T-helper 1 cell treated with Interleukin-12 subunit alpha and Interleukin-12 subunit beta and Interleukin-4 antibody, amounts not matched to agents 30 μg/mL and 1 μg/mL, for 36 hours (primary cell): ENCODE data around the gene BSND.

ENCODE experiments used
- H3K27ac Mint-ChIP-seq: one replicate; pipeline ENCODE4 v1.8.0; 2021; ENCODE audit warnings: mild to moderate bottlenecking, mixed read lengths
- H3K27me3 Mint-ChIP-seq: one replicate; pipeline ENCODE4 v1.8.0; 2021; ENCODE audit warnings: low read depth, mixed read lengths
- H3K36me3 Mint-ChIP-seq: one replicate; pipeline ENCODE4 v1.8.0; 2021; ENCODE audit warnings: low read depth, mixed read lengths
- H3K4me1 Mint-ChIP-seq: one replicate; pipeline ENCODE4 v1.8.0; 2021; ENCODE audit warnings: low read depth, mixed read lengths
- H3K4me3 Mint-ChIP-seq: one replicate; pipeline ENCODE4 v1.8.0; 2021; ENCODE audit warnings: mild to moderate bottlenecking, moderate library complexity, mixed read lengths
- H3K9me3 Mint-ChIP-seq: one replicate; pipeline ENCODE4 v1.8.0; 2021; ENCODE audit warnings: mixed read lengths

The BSND gene

DNA sequence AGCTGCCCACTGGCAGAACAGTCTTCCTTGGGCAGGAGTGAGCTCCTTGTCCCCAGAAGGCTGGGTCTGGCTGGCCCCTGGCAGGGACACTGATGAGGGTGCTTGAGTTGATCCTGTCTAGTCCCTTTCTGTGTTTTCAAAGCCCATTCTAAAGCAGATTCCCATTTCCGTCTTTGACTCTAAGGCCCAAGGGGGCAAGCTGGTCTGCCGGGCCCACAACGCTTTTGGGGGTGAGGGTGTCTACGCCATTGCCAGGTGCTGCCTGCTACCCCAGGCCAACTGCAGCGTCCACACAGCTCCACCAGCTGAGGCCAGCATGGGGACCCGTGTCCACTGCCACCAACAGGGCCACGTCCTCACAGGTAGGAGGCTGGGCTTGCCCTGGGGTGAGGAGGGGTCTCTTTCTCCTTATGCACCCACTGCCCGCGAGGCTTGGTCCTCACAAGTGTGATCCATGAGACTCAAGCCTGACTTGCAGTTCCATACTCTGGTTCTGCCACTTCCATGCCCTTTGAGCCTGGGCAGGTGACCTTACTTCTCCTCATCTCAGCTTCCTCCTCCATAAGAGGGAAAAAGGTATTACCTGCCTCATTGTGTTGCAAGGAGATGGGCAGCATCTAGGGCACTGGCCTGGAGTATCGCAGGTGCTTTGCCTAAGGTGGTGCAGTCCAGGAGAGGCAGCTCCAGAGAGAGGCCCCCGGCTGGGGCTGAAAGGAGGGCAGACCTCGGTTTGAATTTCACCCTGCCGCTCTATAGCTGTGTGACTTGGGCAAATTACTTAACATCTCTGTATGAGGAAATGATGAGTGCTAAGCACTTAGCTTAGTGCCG, 60.8 kb downstream of the BSND start:
- Mint-ChIP-seq H3K9me3 (no peaks in the 10 kb centered on the region), H3K36me3 (no peaks in the 10 kb centered on the region), H3K4me3 (no peak overlapping the region), H3K4me1 (peaks cover 9% of the 10 kb centered on the region), H3K27me3 (no peaks in the 10 kb centered on the region), H3K27ac (no peak overlapping the region)

DNA sequence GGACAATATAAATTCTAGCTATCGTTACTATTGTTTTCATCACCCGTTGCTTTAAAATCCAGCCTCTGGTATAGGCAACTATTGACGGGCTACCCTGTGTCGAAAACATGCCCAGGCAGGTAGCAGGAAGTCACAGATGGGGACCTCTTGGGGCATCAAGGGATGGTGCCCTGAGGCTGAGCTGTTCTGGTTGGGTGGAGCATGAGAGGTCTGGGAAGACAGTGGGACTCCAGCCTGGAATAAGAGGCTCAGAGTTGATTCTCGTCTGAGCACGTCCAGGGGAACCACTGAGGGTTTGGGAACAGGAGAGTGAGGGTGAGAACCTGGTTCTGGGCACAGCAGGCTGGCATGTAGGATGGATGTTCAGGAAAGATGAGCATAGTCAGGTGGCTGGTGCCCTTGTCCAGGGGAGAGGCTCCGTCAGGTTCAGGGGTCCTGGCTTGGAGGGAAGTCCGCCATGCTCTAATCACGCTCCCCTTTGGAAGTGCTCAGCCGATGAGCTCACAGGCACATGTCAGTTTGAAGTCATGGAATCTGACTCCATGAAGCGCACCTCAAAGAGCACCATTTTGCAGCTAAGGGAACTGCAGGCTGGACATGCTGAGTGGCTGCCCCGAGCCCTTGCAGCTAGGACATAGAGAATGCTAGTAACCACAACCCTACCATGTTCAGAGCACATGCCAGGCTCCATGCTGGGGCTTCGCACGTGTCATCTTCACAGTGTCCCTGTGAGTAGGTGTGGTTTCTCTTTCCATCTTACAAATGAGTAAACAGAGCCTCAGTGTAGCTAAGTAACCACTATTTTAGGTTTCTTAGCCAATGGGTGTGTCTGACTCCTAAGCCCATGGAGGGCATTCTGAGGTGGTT, 61.6 kb downstream of the BSND start:
- no peaks in the 10 kb centered on the region for H3K27me3 Mint-ChIP-seq
- H3K4me3 Mint-ChIP-seq, result no peak overlapping the region
- no peaks in the 10 kb centered on the region for H3K9me3 Mint-ChIP-seq
- no peaks in the 10 kb centered on the region for H3K36me3 Mint-ChIP-seq
- peaks cover 9% of the 10 kb centered on the region for H3K4me1 Mint-ChIP-seq
- H3K27ac Mint-ChIP-seq, result peak overlapping the region; percentile 50

DNA sequence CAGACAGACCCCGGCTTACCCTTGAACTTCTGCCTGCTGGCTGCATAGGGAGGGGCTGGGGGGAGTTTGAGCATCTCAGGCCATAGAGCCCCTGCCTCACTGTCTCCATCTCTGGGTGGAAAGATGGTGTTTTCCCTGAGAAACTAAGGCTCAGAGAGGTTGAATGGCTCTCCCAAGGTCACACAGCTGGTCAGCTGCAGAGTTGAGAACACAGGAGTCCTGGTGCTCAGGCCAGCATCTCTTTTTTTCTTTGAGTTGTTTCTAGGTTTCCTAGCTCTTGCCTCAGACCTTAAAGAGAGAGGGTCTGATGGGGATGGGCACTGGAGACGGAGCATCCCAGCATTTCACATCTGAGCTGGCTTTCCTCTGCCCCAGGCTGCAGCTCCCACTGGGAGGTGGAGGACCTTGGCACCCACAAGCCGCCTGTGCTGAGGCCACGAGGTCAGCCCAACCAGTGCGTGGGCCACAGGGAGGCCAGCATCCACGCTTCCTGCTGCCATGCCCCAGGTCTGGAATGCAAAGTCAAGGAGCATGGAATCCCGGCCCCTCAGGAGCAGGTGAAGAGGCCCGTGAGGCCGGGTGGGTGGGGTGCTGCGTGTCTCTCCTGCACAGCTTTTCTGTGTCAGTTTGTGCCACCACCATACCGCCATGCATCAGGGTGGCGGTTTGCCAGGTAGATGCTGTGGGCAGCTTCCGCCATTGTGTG, 62.4 kb downstream of the BSND start:
- Mint-ChIP-seq H3K27ac (no peak overlapping the region), H3K9me3 (no peaks in the 10 kb centered on the region), H3K36me3 (no peaks in the 10 kb centered on the region), H3K4me3 (no peak overlapping the region), H3K27me3 (no peaks in the 10 kb centered on the region), H3K4me1 (peaks cover 9% of the 10 kb centered on the region)
